H1 (cell line): ENCODE results near the gene DAB2IP. TPM values are rescaled to one million over a fixed set of nuclear protein-coding genes. Genes with fewer than 3 reads are reported as not detected.

Source experiments
- CTCF ChIA-PET: fragments of 300-600 bp; sonication (Branson Sonifier 250); formaldehyde crosslinking; loops from one replicate; lab custom pipeline; 2021; ENCODE audit not compliant: partially characterized antibody; lab: Charles Lee
- POLR2A ChIA-PET: fragments of 300-600 bp; sonication (Branson Sonifier 250); formaldehyde crosslinking; loops from one replicate; lab custom pipeline; 2021; ENCODE audit warnings: inconsistent platforms; ENCODE audit not compliant: partially characterized antibody; lab: Charles Lee
- DNase-seq, 2 experiments: peaks; one replicate each; pipeline versions ENCODE4 v3.0.0 to v3.0.0-alpha.2; 2010 to 2022; ENCODE audit warnings: low spot score in 2 of 2, low read depth in 1 of 2, mixed read lengths in 1 of 2
- FAIRE-seq: peaks from 2 replicates; lab custom pipeline; 2011; peaks lifted over from hg19 to GRCh38; lab: Jason Lieb, UNC
- H2AFZ ChIP-seq: 2 replicates; pipeline ENCODE4 v1.8.1; 2012; ENCODE audit warnings: low read length, inconsistent platforms
- H2AK5ac ChIP-seq: 2 replicates; pipeline ENCODE4 v1.6.1; 2013; ENCODE audit warnings: low read depth, low read length
- H2BK120ac ChIP-seq: replicated peaks from 2 replicates; pipeline ENCODE3; 2013; ENCODE audit warnings: low read depth, low read length, inconsistent platforms
- H2BK12ac ChIP-seq: 2 replicates; pipeline ENCODE4 v1.6.1; 2013; ENCODE audit warnings: low read depth, low read length
- H2BK15ac ChIP-seq: 2 replicates; pipeline ENCODE4 v1.6.1; 2013; ENCODE audit warnings: low read length
- H2BK20ac ChIP-seq: 2 replicates; pipeline ENCODE4 v1.6.1; 2013; ENCODE audit warnings: low read length
- H2BK5ac ChIP-seq: 2 replicates; pipeline ENCODE4 v1.6.1; 2013; ENCODE audit warnings: low read depth, low read length
- H3K14ac ChIP-seq: 2 replicates; pipeline ENCODE4 v1.6.1; 2013; ENCODE audit warnings: inconsistent platforms; ENCODE audit not compliant: insufficient read length
- H3K18ac ChIP-seq: 2 replicates; pipeline ENCODE4 v1.6.1; 2013; ENCODE audit warnings: low read length; ENCODE audit errors: extremely low read depth
- H3K23ac ChIP-seq: 2 replicates; pipeline ENCODE4 v1.6.1; 2013; ENCODE audit warnings: inconsistent platforms; ENCODE audit not compliant: insufficient read length
- H3K23me2 ChIP-seq: 2 replicates; pipeline ENCODE4 v1.6.1; 2013; ENCODE audit warnings: low read depth, low read length
- H3K27ac ChIP-seq: 2 replicates; pipeline ENCODE4 v1.6.1; 2011; ENCODE audit warnings: low read depth, low read length, inconsistent platforms
- H3K27me3 ChIP-seq, 4 experiments: replicated peaks in 1 of 4; 1 replicate in 1 of 4; 2 replicates in 3 of 4; pipeline versions ENCODE4 v1.6.1 to v1.8.1; 2011 to 2013; ENCODE audit warnings: low read length in 3 of 4, mild to moderate bottlenecking in 3 of 4, inconsistent platforms in 2 of 4, mixed read lengths in 2 of 4, moderate library complexity in 1 of 4; ENCODE audit not compliant: control insufficient read depth in 3 of 4, insufficient read depth in 3 of 4; ENCODE audit errors: extremely low read depth in 1 of 4
- H3K36me3 ChIP-seq, 4 experiments: 2 replicates each; pipeline versions ENCODE4 v1.6.1 to v1.8.1; 2011 to 2013; ENCODE audit warnings: mild to moderate bottlenecking in 4 of 4, low read length in 3 of 4, moderate library complexity in 2 of 4, control low read depth in 1 of 4, inconsistent platforms in 1 of 4; ENCODE audit not compliant: insufficient read depth in 4 of 4, control insufficient read depth in 2 of 4
- H3K4ac ChIP-seq: replicated peaks from 2 replicates; pipeline ENCODE3; 2013; ENCODE audit warnings: low read length, low read depth, mixed read lengths, inconsistent platforms; ENCODE audit not compliant: insufficient read length
- H3K4me1 ChIP-seq, 4 experiments: replicated peaks in 1 of 4; 1 replicate in 1 of 4; 2 replicates in 3 of 4; pipeline versions ENCODE4 v1.6.1 to v1.8.1; 2011 to 2013; ENCODE audit warnings: low read length in 3 of 4, inconsistent platforms in 2 of 4, mixed read lengths in 1 of 4; ENCODE audit not compliant: insufficient read depth in 4 of 4, control insufficient read depth in 3 of 4
- H3K4me2 ChIP-seq, 2 experiments: 2 replicates each; pipeline versions ENCODE4 v1.6.1 to v1.8.1; 2011 to 2013; ENCODE audit warnings: low read depth in 2 of 2, low read length in 2 of 2, control low read depth in 1 of 2, inconsistent platforms in 1 of 2, mild to moderate bottlenecking in 1 of 2; ENCODE audit not compliant: insufficient read depth in 1 of 2
- H3K4me3 ChIP-seq, 4 experiments: fragments of 200-600, 300-600 bp in 1 of 4; sonication (generic), shearing (Covaris generic), sonication (Bioruptor Twin) in 1 of 4; 2 replicates each; pipeline versions ENCODE4 v1.5.1 to v1.8.1; 2011 to 2016; ENCODE audit warnings: low read length in 4 of 4, low read depth in 3 of 4, control low read depth in 2 of 4, inconsistent platforms in 2 of 4, mild to moderate bottlenecking in 2 of 4, mixed read lengths in 1 of 4, moderate library complexity in 1 of 4; ENCODE audit not compliant: insufficient read depth in 2 of 4; ENCODE audit errors: extremely low read depth in 1 of 4
- H3K56ac ChIP-seq: replicated peaks from 2 replicates; pipeline ENCODE3; 2013; ENCODE audit warnings: low read depth, mild to moderate bottlenecking, mixed read lengths, low read length, inconsistent platforms; ENCODE audit not compliant: insufficient read length
- H3K79me1 ChIP-seq: 2 replicates; pipeline ENCODE4 v1.6.1; 2013; ENCODE audit warnings: low read depth, low read length, control low read depth
- H3K79me2 ChIP-seq, 2 experiments: 2 replicates each; pipeline versions ENCODE4 v1.6.1 to v1.8.1; 2012 to 2013; ENCODE audit warnings: low read length in 2 of 2, mild to moderate bottlenecking in 2 of 2, inconsistent platforms in 1 of 2; ENCODE audit not compliant: insufficient read depth in 2 of 2, control insufficient read depth in 1 of 2
- H3K9ac ChIP-seq, 4 experiments: replicated peaks in 1 of 4; 1 replicate in 1 of 4; 2 replicates in 3 of 4; pipeline versions ENCODE4 v1.6.1 to v1.8.1; 2011 to 2013; ENCODE audit warnings: low read depth in 3 of 4, low read length in 3 of 4, control low read depth in 2 of 4, mild to moderate bottlenecking in 2 of 4, moderate library complexity in 2 of 4, inconsistent platforms in 1 of 4; ENCODE audit errors: extremely low read depth in 1 of 4
- H3K9me3 ChIP-seq, 2 experiments: 2 replicates each; pipeline versions ENCODE4 v1.6.1 to v1.8.1; 2012 to 2013; ENCODE audit warnings: mild to moderate bottlenecking in 2 of 2, moderate library complexity in 2 of 2, control low read depth in 1 of 2, inconsistent platforms in 1 of 2, low read depth in 1 of 2, low read length in 1 of 2, mixed read lengths in 1 of 2; ENCODE audit not compliant: insufficient read depth in 2 of 2
- H4K20me1 ChIP-seq, 2 experiments: replicated peaks in 1 of 2; 2 replicates each; pipeline versions ENCODE3 to v1.8.1; 2011 to 2013; ENCODE audit warnings: inconsistent platforms in 2 of 2, low read length in 2 of 2, mild to moderate bottlenecking in 1 of 2; ENCODE audit not compliant: insufficient read depth in 2 of 2, control insufficient read depth in 1 of 2
- H4K5ac ChIP-seq: 2 replicates; pipeline ENCODE4 v1.6.1; 2013; ENCODE audit warnings: low read length, low read depth, mixed read lengths, inconsistent platforms; ENCODE audit not compliant: insufficient read length
- H4K8ac ChIP-seq: 2 replicates; pipeline ENCODE4 v1.8.0; 2013; ENCODE audit warnings: mild to moderate bottlenecking, moderate library complexity, low read length, inconsistent platforms; ENCODE audit not compliant: insufficient read depth; ENCODE audit errors: extremely low read depth
- H4K91ac ChIP-seq: replicated peaks from 2 replicates; pipeline ENCODE3; 2013; ENCODE audit warnings: low read length, mixed read lengths, inconsistent platforms; ENCODE audit not compliant: insufficient read length
- ATF2 ChIP-seq: IDR thresholded peaks from 2 replicates; pipeline ENCODE4 v1.6.1; 2012; ENCODE audit warnings: low read length, inconsistent platforms
- ATF3 ChIP-seq: IDR thresholded peaks from 2 replicates; pipeline ENCODE4 v1.6.1; 2011; ENCODE audit warnings: low read depth, mild to moderate bottlenecking, low read length; ENCODE audit not compliant: insufficient read depth
- EZH2 ChIP-seq: fragments of 200-600 bp; sonication (generic); IDR thresholded peaks from 2 replicates; pipeline ENCODE4 v1.7.1; 2012; ENCODE audit warnings: low read depth, mild to moderate bottlenecking, moderate library complexity, low read length, inconsistent platforms; ENCODE audit not compliant: severe bottlenecking
- GTF2F1 ChIP-seq: IDR thresholded peaks from 2 replicates; pipeline ENCODE4 v1.6.1; 2012; ENCODE audit warnings: low read depth, low read length, improper control_type of control experiment, borderline replicate concordance
- KDM1A ChIP-seq: fragments of 200-600, 300-600 bp; sonication (generic); IDR thresholded peaks from 2 replicates; pipeline ENCODE4 v1.7.1; 2016; ENCODE audit warnings: mild to moderate bottlenecking, low read length, borderline replicate concordance
- KDM5A ChIP-seq: fragments of 200-600 bp; IDR thresholded peaks from 2 replicates; pipeline ENCODE4 v1.7.1; 2012; ENCODE audit warnings: mild to moderate bottlenecking, low read length, inconsistent platforms, mixed read lengths
- NANOG ChIP-seq: IDR thresholded peaks from 2 replicates; pipeline ENCODE4 v1.6.1; 2011; ENCODE audit warnings: low read length, low read depth, mild to moderate bottlenecking, inconsistent platforms; ENCODE audit not compliant: insufficient read depth, poor library complexity, severe bottlenecking
- RAD21 ChIP-seq, 2 experiments: IDR thresholded peaks in 1 of 2; conservative IDR thresholded peaks in 1 of 2; 2 replicates each; pipeline ENCODE4 v1.6.1; 2011; ENCODE audit warnings: low read depth in 2 of 2, low read length in 2 of 2, improper control_type of control experiment in 1 of 2, inconsistent platforms in 1 of 2, mild to moderate bottlenecking in 1 of 2, moderate library complexity in 1 of 2
- RBBP5 ChIP-seq: IDR thresholded peaks from 2 replicates; pipeline ENCODE4 v1.7.1; 2012; ENCODE audit warnings: low read depth, mild to moderate bottlenecking, inconsistent platforms, low read length, moderate library complexity, borderline replicate concordance
- SP2 ChIP-seq: IDR thresholded peaks from 2 replicates; pipeline ENCODE4 v1.6.1; 2012; ENCODE audit warnings: mild to moderate bottlenecking, low read length, inconsistent platforms
- WGBS, 2 experiments: shearing (Covaris generic) in 1 of 2; methylation state at CpG; one replicate each; pipeline versions ENCODE4 v1.1.6 to v1.1.7; 2013 to 2015; ENCODE audit warnings: low lambda C conversion rate in 2 of 2, mixed read lengths in 2 of 2, inconsistent platforms in 1 of 2, low coverage in 1 of 2, missing lambda C conversion rate in 1 of 2; ENCODE audit not compliant: insufficient replicate concordance in 2 of 2, insufficient coverage in 1 of 2, insufficient read length in 1 of 2; ENCODE audit errors: extremely low coverage in 1 of 2, missing lambda C conversion rate in 1 of 2; 5-methylcytosine and 5-hydroxymethylcytosine counted together
- polyA plus RNA-seq, 7 experiments: library from polyadenylated mRNA; depleted of rRNA in 3 of 7; stranded (reverse) in 5 of 7; unstranded in 2 of 7; fragments of >200 nt in 5 of 7; fragments of 200-250 nt in 2 of 7; gene quantifications; 1 replicate in 5 of 7; 2 replicates in 1 of 7; 4 replicates in 1 of 7; pipeline versions ENCODE4 v1.2.1 to v1.2.3, GENCODE V29; 2011 to 2013; ENCODE audit warnings: missing spikeins in 2 of 7, mixed read lengths in 2 of 7
- total RNA-seq: library from RNA; stranded (reverse); fragmentation: NEBNext Ultra II Directional; extraction: Animal tissue kit (Norgen Biotek cat#: 25700); gene quantifications from 2 replicates; pipeline ENCODE4 v1.2.1, GENCODE V29; 2021

DAB2IP gene
- total and polyA plus RNA-seq, 2 of the 8 experiments (the other 6 are each of a cell fraction or from before 2014, with no cell fraction given) = 19.7 to 39.5 TPM

- CTCF ChIA-PET = interaction anchor here (0.7 to 24.2 kb wide), 12 partner anchors 9 to 347 kb away, joined by 3 to 670 read pairs (median 4); no protein-coding TSS in a partner anchor
- H3K23me2 ChIP-seq = no peaks in the 10 kb centered on the region
- H3K4me2 ChIP-seq = no peak overlapping the region
- no peak overlapping the region for H2AK5ac ChIP-seq
- H2BK120ac ChIP-seq = no peak overlapping the region
- no peak overlapping the region for H4K8ac ChIP-seq
- no peak overlapping the region for H3K27ac ChIP-seq
- POLR2A ChIA-PET = no interaction called here
- no peaks in the 10 kb centered on the region; a peak in 1 of 4 replicates for H3K79me2 ChIP-seq
- H3K27me3 ChIP-seq = no peaks in the 10 kb centered on the region
- H2BK20ac ChIP-seq = no peak overlapping the region
- no peak overlapping the region for H3K9ac ChIP-seq
- H3K4ac ChIP-seq = no peak overlapping the region
- no peak overlapping the region for H2BK12ac ChIP-seq
- H4K91ac ChIP-seq = no peak overlapping the region
- no peak overlapping the region for H2AFZ ChIP-seq
- H2BK15ac ChIP-seq = no peak overlapping the region
- H3K4me1 ChIP-seq = peaks cover 0 to 20% (median 13%) of the 10 kb centered on the region in 4 experiments; a peak in 5 of 7 replicates
- DNase-seq (no peak), FAIRE-seq (no peak)
- no peak overlapping the region for H2BK5ac ChIP-seq
- no peak overlapping the region for H3K18ac ChIP-seq
- H3K4me3 ChIP-seq = no peak overlapping the region
- no peak overlapping the region for H3K14ac ChIP-seq
- H3K56ac ChIP-seq = no peak overlapping the region
- no peak overlapping the region for H3K23ac ChIP-seq
- peaks cover 3% of the 10 kb centered on the region; the same call in 1 of the 2 replicates for H3K79me1 ChIP-seq
- peaks cover 6 to 15% of the 10 kb centered on the region in 2 experiments for H4K20me1 ChIP-seq
- WGBS, 2 experiments = 92% methylated on average over 8 of the region's 8 CpGs; no CpG with 5 or more reads in 1 of the 2 experiments
- H4K5ac ChIP-seq = no peak overlapping the region
- no peaks in the 10 kb centered on the region for H3K36me3 ChIP-seq
- H3K9me3 ChIP-seq = no peaks in the 10 kb centered on the region
- TF ChIP-seq KDM5A = no peak
- no peak for TF ChIP-seq SP2
- TF ChIP-seq ATF2 = no peak
- no peak for TF ChIP-seq ATF3
- no peak for TF ChIP-seq RBBP5
- TF ChIP-seq RAD21 (IDR thresholded peaks at IDR 0.05 in 1 of 2, conservative IDR thresholded peaks at IDR 0.05 in 1 of 2; ENCODE audit: low read depth in 2 of 2, low read length in 2 of 2) = no peak
- TF ChIP-seq EZH2 = no peak
- no peak for TF ChIP-seq NANOG
- no peak for TF ChIP-seq KDM1A
- no peak for TF ChIP-seq GTF2F1
Observed at GRCh38 chr9:121637713-121638220, 13.7 kb upstream of the DAB2IP start.
